Adrenal gland (tissue), 5 donors: ENCODE results near the gene MKX.

Experiments
- CTCF ChIP-seq, 6 experiments: fragments of 450-650 bp in 4 of 6; fragments of 200-600 bp in 2 of 6; sonication (generic) in 1 of 6; IDR thresholded peaks; 1 replicate in 5 of 6; 2 replicates in 1 of 6; pipeline versions ENCODE4 v1.5.1 to v1.8.0; 2016 to 2021; ENCODE audit warnings: antibody characterized with exemption in 6 of 6, mild to moderate bottlenecking in 2 of 6, moderate library complexity in 1 of 6
- POLR2A ChIP-seq, 2 donors: fragments of 450-650 bp; IDR thresholded peaks; one replicate each; pipeline ENCODE4 v1.6.1; 2017; ENCODE audit warnings: antibody characterized with exemption in 2 of 2, mild to moderate bottlenecking in 2 of 2, moderate library complexity in 1 of 2
- donor health status: DM: no; HTN: no; CAD: no.

- TF ChIP-seq POLR2A (IDR thresholded peaks at IDR 0.05) = no peak
- TF ChIP-seq CTCF (IDR thresholded peaks at IDR 0.05) = no peak
Observed at GRCh38 chr10:27635699-27636270, 109.8 kb downstream of the MKX start.
